Spinal cord (tissue), 10 donors: ENCODE results near the gene RAD18. TPM values are rescaled to one million over a fixed set of nuclear protein-coding genes. Genes with fewer than 3 reads are reported as not detected.

ENCODE experiments used
- DNase-seq, 6 donors: peaks; one replicate each; pipeline versions ENCODE4 v3.0.0 to v3.0.0-alpha.2; 2013 to 2015; ENCODE audit warnings: low spot score in 6 of 6, low read depth in 4 of 6
- H3K27ac ChIP-seq: one replicate; pipeline ENCODE4 v1.5.1; 2013; ENCODE audit warnings: low read depth, low read length, control low read depth
- H3K27me3 ChIP-seq: one replicate; pipeline ENCODE4 v1.6.1; 2013; ENCODE audit warnings: low read length; ENCODE audit not compliant: control insufficient read depth, insufficient read depth
- H3K36me3 ChIP-seq: one replicate; pipeline ENCODE4 v1.6.1; 2013; ENCODE audit warnings: low read length; ENCODE audit not compliant: control insufficient read depth, insufficient read depth
- H3K4me1 ChIP-seq: one replicate; pipeline ENCODE4 v1.6.1; 2013; ENCODE audit warnings: low read length; ENCODE audit not compliant: control insufficient read depth, insufficient read depth
- H3K4me3 ChIP-seq: one replicate; pipeline ENCODE4 v1.5.1; 2013; ENCODE audit warnings: low read depth, low read length, control low read depth
- H3K9me3 ChIP-seq: one replicate; pipeline ENCODE4 v1.6.1; 2013; ENCODE audit warnings: low read length; ENCODE audit not compliant: control insufficient read depth, insufficient read depth
- WGBS: methylation state at CpG from one replicate; pipeline ENCODE4 v1.1.5; 2013; ENCODE audit warnings: missing lambda C conversion rate; ENCODE audit not compliant: insufficient coverage; 5-methylcytosine and 5-hydroxymethylcytosine counted together
- polyA plus RNA-seq, 2 donors: library from polyadenylated mRNA; unstranded; fragments of 120-200 nt; gene quantifications; one replicate each; pipeline ENCODE4 v1.2.1, GENCODE V29; 2013; ENCODE audit not compliant: insufficient read length in 2 of 2
- total RNA-seq, 2 donors: library from RNA; depleted of rRNA in 1 of 2; stranded (reverse); fragments of 120-200 nt in 1 of 2; fragments of >200 nt in 1 of 2; gene quantifications; one replicate each; pipeline versions ENCODE4 v1.2.3 to v1.2.4, GENCODE V29; 2013 to 2014
- donor health status: healthy.

RAD18 gene
- total and polyA plus RNA-seq, 4 donors: 5.2 to 19.1 (median 8.8) TPM

DNA sequence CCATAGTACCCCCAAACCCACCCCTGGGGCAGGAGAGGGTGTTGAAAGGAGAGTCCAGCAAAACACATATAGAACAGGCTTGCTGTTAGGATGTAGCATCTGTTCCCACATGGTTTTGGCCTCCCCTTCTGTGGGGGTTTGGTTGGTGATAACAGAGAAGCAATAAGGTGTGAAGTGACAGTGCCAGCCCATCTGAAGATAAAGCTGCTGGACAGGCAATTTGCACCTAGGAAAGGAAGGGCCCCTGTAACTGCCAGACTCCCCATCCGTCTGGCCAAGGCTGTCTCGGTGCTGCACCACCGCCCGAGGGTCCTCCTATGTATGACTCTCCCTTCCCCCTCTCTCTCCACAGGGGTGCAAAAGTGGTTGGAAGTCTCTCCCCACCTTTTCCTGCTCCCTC lies 99.4 kb downstream of the RAD18 start:
- Histone ChIP-seq H3K9me3 (no peaks in the 10 kb centered on the region), H3K36me3 (no peaks in the 10 kb centered on the region), H3K27ac (no peak overlapping the region), H3K4me1 (no peaks in the 10 kb centered on the region), H3K4me3 (no peak overlapping the region), H3K27me3 (no peaks in the 10 kb centered on the region)
- peak in 1 of 6 donors; percentile 69 for DNase-seq
- WGBS: no CpG with 5 or more reads among the region's 4 CpGs

DNA sequence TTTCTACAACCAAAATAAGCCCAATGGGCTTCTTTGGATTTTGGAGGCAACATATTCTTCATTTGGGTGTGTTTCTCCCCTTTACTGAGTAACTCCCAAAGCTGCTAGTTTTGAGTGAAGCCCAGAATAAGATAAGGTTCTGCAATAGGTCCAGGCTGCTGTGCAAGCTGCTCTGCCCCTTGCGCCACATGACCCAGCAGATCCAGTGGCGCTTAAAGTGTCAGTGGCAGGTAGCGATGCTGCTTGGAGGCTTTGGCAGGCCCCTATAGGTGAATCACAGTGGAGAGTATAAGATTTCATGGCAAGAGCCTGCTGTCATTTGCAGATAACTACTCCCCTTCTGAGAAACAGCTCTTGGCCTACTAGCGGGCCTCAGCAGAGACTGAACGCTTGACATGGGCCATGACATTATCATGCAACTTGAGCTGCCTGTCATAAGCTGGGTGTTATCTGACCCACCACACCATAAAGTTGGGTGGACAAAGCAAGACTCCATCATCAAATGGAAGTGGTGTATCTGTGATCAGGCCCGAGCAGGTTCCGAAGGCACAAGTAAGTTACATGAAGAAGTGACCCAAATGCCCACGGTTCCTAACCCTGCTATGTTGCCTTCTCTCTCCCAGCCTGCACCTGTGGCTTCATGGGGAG lies 105.4 kb downstream of the RAD18 start:
- no peaks in the 10 kb centered on the region for H3K27me3 ChIP-seq
- no peaks in the 10 kb centered on the region for H3K4me1 ChIP-seq
- H3K9me3 ChIP-seq: no peaks in the 10 kb centered on the region
- no peak overlapping the region for H3K4me3 ChIP-seq
- 94% methylated on average over 7 of the region's 8 CpGs for WGBS
- DNase-seq: no peak
- no peak overlapping the region for H3K27ac ChIP-seq
- H3K36me3 ChIP-seq: no peaks in the 10 kb centered on the region

DNA sequence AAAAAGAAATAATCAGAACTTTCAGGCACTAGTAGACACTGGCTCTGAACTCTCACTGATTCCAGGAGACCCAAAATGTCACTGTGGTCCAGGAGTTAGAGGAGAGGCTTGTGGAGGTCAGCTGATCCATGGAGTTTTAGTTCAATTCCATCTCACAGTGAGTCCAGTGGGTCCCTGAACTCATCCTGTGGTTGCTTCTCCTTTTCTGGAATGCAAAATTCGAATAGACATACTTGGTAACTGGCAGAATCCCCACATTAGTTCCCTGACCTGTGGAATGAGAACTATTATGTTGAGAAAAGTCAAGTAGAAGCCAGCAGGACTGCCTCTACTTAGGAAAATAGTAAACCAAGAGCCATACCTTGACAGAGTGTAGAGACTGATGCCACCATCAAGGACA lies 106.6 kb downstream of the RAD18 start:
- H3K27me3 ChIP-seq: no peaks in the 10 kb centered on the region
- WGBS: no CpG with 5 or more reads among the region's 1 CpG
- H3K4me1 ChIP-seq: no peaks in the 10 kb centered on the region
- no peak overlapping the region for H3K27ac ChIP-seq
- no peak for DNase-seq
- H3K36me3 ChIP-seq: no peaks in the 10 kb centered on the region
- no peak overlapping the region for H3K4me3 ChIP-seq
- H3K9me3 ChIP-seq: no peaks in the 10 kb centered on the region

DNA sequence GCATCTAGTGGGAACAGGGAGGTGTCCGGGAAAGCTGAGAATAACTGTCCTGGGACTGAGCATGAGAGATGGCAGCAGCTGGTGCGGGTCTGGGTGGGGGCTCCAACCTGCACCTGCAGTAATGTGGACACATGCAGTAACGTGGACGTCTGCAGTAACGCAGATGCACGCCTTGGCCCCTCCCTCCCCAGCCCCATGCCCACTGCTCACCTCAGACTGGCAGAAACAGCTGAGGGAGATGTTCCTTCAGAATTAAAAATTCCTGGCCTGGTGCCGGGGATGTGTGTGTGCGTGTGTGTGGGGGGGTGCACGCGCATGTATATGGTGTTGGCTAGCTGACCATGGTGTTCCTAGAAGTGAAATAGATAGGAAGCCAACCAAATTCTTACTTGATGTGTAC lies 107.2 kb downstream of the RAD18 start:
- no peaks in the 10 kb centered on the region for H3K4me1 ChIP-seq
- H3K27me3 ChIP-seq: no peaks in the 10 kb centered on the region
- no peaks in the 10 kb centered on the region for H3K9me3 ChIP-seq
- 98% methylated on average over 9 of the region's 10 CpGs for WGBS
- no peak overlapping the region for H3K4me3 ChIP-seq
- no peak overlapping the region for H3K27ac ChIP-seq
- H3K36me3 ChIP-seq: no peaks in the 10 kb centered on the region
- DNase-seq: no peak

DNA sequence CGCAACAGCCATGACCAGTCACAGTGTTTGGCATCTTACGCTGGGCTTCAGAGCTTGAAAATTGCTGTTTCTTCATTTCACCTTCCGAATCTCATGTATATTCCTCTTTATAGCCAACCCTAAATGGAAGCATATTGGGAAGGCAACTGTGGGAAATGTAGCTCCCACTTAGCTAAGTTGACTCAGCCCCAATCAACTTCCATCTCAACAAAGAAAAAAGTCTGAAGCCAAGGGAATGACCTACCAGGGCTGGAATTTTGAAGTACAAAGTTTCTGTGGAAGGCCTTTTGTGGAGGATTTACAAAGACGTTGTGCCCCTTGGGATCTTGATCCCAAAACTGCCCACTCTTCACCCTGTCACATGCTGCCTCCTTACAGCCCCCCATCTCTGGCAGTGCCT lies 108.6 kb downstream of the RAD18 start:
- Histone ChIP-seq H3K36me3 (no peaks in the 10 kb centered on the region), H3K9me3 (no peaks in the 10 kb centered on the region), H3K4me1 (no peaks in the 10 kb centered on the region), H3K27me3 (no peaks in the 10 kb centered on the region), H3K27ac (no peak overlapping the region), H3K4me3 (no peak overlapping the region)
- no peak for DNase-seq
- 96% methylated on average over 3 of the region's 4 CpGs for WGBS

DNA sequence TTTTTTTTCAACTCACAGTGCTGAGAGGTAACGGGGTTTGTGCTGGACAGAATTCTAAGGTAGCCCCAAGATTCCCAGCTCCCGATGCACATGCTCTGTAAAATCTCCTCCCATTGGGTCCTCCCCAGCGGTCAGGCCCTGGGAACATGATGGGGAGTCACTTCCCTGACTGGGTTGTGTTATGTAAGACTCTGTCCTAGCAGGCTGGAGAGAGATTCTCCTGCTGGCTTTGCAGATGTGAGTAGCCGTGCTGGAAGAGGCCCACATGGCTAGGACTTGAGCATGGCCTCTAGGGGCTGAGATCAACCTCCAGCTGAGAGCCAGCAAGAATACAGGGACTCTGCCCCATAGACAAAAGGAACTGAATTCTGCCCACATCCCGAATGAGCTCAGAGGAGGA lies 110.2 kb downstream of the RAD18 start:
- 80% methylated on average over 4 of the region's 5 CpGs for WGBS

DNA sequence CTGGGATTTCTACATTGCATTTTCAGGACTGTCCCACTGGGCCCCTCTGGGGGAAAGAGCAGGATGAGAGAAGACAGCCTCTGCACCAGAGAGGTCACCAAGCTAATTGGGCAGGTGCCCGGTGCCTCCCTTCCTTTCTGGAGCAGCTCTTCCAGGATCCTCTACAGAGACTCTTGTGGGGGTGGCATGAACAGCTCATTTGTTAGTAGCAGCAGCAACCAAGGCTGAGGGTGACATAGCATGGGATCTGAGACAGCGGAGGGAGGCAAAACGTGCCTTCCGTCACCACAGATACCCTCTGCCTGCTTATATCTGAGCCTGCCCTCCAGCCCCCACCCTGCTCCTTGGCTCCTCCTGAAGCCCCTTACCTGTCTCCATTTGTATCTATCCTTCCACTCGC lies 110.8 kb downstream of the RAD18 start:
- Histone ChIP-seq H3K4me1 (no peaks in the 10 kb centered on the region), H3K4me3 (no peak overlapping the region), H3K9me3 (no peaks in the 10 kb centered on the region), H3K36me3 (no peaks in the 10 kb centered on the region), H3K27ac (no peak overlapping the region), H3K27me3 (no peaks in the 10 kb centered on the region)
- WGBS: 96% methylated on average over 4 of the region's 5 CpGs
- DNase-seq: no peak

More for the DNA sequence above, 110.2 kb downstream of the RAD18 start:
- H3K27me3 ChIP-seq: no peaks in the 10 kb centered on the region
- H3K4me3 ChIP-seq: no peak overlapping the region
- no peaks in the 10 kb centered on the region for H3K9me3 ChIP-seq
- no peaks in the 10 kb centered on the region for H3K4me1 ChIP-seq
- no peak overlapping the region for H3K27ac ChIP-seq
- no peak for DNase-seq
- no peaks in the 10 kb centered on the region for H3K36me3 ChIP-seq

DNA sequence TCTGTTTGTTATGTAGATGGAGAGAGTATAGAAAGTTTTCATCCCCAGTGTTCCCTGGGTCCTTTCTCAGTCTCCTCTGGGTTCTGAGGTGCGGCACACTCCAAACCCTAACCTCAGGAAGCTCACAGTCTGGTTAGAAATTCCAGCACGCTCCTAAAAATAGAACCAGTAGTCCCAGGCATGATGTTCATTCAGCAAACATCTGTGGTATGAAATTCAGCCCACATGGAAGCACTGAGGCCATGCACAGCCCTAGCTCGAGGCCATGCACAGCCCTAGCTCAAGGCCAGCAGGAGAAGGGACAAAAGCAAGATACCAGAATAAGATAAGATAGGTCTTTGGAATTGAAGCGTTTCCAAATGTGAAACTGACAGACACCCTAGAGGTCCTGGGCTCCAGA lies 111.6 kb downstream of the RAD18 start:
- Histone ChIP-seq H3K27ac (no peak overlapping the region), H3K36me3 (no peaks in the 10 kb centered on the region), H3K27me3 (no peaks in the 10 kb centered on the region), H3K9me3 (no peaks in the 10 kb centered on the region), H3K4me1 (no peaks in the 10 kb centered on the region), H3K4me3 (no peak overlapping the region)
- DNase-seq: no peak
- WGBS: 89% methylated on average over 4 of the region's 4 CpGs

DNA sequence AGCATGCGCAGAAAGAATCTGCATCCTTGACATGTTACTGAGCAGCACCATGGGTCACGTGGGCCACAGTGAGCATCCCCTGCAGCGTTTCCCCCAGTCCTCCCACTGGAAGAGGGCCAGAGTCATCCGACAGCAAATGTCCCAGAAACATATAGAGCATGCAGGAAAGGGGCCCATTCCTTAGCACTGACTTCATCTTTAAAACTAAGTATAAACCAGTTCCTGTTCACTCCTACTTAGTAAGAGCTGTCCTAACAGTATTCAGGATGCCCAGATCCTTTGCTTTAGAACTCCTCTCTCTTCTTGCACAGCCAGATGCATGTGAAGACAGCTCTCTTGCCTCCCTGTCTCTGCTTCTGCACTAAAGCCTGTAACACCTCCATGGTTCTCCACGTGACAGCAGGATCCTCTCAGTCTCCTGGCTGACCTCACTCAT lies 114.6 kb downstream of the RAD18 start:
- H3K36me3 ChIP-seq: no peaks in the 10 kb centered on the region

DNA sequence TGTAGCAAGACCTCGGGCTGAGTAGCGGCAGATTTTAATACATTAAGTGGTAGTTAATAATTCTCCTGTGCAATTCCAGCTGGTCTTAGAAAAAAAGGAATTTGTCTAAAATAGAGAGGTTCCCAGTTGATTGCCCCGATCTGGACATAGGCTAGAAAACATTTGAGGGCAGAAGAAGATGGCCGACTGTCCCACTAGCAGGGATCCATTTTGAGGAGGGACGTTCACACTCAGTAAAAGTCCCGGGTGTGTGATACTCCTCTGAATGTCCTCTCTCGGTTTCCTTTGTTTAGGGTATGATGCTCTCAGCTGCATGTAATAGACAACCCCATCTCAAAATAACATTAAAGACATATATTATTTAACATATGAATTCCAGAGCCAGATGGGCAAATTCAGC lies 116.0 kb downstream of the RAD18 start:
- DNase-seq: no peak
- WGBS: 95% methylated on average over 3 of the region's 7 CpGs
- Histone ChIP-seq H3K9me3 (no peaks in the 10 kb centered on the region), H3K36me3 (no peaks in the 10 kb centered on the region), H3K27ac (no peak overlapping the region), H3K4me3 (no peak overlapping the region), H3K27me3 (no peaks in the 10 kb centered on the region), H3K4me1 (no peaks in the 10 kb centered on the region)

More for the DNA sequence above, 114.6 kb downstream of the RAD18 start:
- no peak overlapping the region for H3K4me3 ChIP-seq
- H3K27ac ChIP-seq: no peak overlapping the region
- no peaks in the 10 kb centered on the region for H3K9me3 ChIP-seq
- H3K27me3 ChIP-seq: no peaks in the 10 kb centered on the region
- no peak for DNase-seq
- H3K4me1 ChIP-seq: no peaks in the 10 kb centered on the region
- 90% methylated on average over 5 of the region's 5 CpGs for WGBS
